IMR-90 (cell line): ENCODE data around the gene FEZ2. TPM values are rescaled to one million over a fixed set of nuclear protein-coding genes. Genes with fewer than 3 reads are reported as not detected.

ENCODE experiments used
- ATAC-seq: fragments of 200-7000 bp; cut with Tn5 transposase; 2 replicates; pipeline ENCODE4 v1.9.1; 2020; ENCODE audit warnings: low read depth, mild to moderate bottlenecking, moderate library complexity
- BruUV-seq: library from RNA; stranded (reverse); fragments of 400-500 nt; replicated peaks from 2 replicates; lab custom pipeline; 2021; lab: Mats Ljungman, UMichigan
- CTCF ChIA-PET: fragments of 300-600 bp; formaldehyde crosslinking; extraction: SDS; loops from one replicate; lab custom pipeline; 2021; ENCODE audit warnings: antibody characterized with exemption; lab: Yijun Ruan, JAX
- POLR2A ChIA-PET: fragments of 300-600 bp; sonication (Branson Sonifier 250); formaldehyde crosslinking; loops from one replicate; lab custom pipeline; 2022; ENCODE audit warnings: antibody characterized with exemption; ENCODE audit not compliant: unreplicated experiment; lab: Charles Lee
- DNase-seq: peaks from one replicate; pipeline ENCODE4 v3.0.0; 2013
- H2AFZ ChIP-seq: replicated peaks from 2 replicates; pipeline ENCODE3; 2013; ENCODE audit warnings: low read length, mild to moderate bottlenecking; ENCODE audit not compliant: poor library complexity
- H2AK5ac ChIP-seq: 2 replicates; pipeline ENCODE4 v1.6.1; 2013; ENCODE audit warnings: low read depth, low read length, inconsistent platforms
- H2AK9ac ChIP-seq: replicated peaks from 2 replicates; pipeline ENCODE3; 2013; ENCODE audit warnings: mild to moderate bottlenecking, low read depth, low read length, moderate library complexity; ENCODE audit not compliant: poor library complexity
- H2BK120ac ChIP-seq: 2 replicates; pipeline ENCODE4 v1.6.1; 2013; ENCODE audit warnings: low read depth, low read length, inconsistent platforms
- H2BK15ac ChIP-seq: 3 replicates; pipeline ENCODE4 v1.6.1; 2013; ENCODE audit warnings: low read depth, low read length, inconsistent platforms
- H2BK20ac ChIP-seq: 2 replicates; pipeline ENCODE4 v1.6.1; 2013; ENCODE audit warnings: low read depth, mild to moderate bottlenecking, inconsistent platforms, low read length, moderate library complexity
- H2BK5ac ChIP-seq: 2 replicates; pipeline ENCODE4 v1.6.1; 2013; ENCODE audit warnings: mild to moderate bottlenecking, low read depth, low read length, inconsistent platforms; ENCODE audit not compliant: poor library complexity, severe bottlenecking
- H3K14ac ChIP-seq: replicated peaks from 2 replicates; pipeline ENCODE4 v1.6.1; 2013; ENCODE audit warnings: low read depth, low read length, inconsistent platforms
- H3K18ac ChIP-seq: 2 replicates; pipeline ENCODE4 v1.6.1; 2013; ENCODE audit warnings: low read depth, low read length, control low read depth
- H3K23ac ChIP-seq: 2 replicates; pipeline ENCODE4 v1.6.1; 2013; ENCODE audit warnings: low read depth, low read length, inconsistent platforms
- H3K27ac ChIP-seq: 2 replicates; pipeline ENCODE4 v1.5.1; 2013; ENCODE audit warnings: mild to moderate bottlenecking, control low read depth, low read length; ENCODE audit not compliant: insufficient read depth
- H3K27me3 ChIP-seq: 2 replicates; pipeline ENCODE4 v1.6.1; 2013; ENCODE audit warnings: low read length; ENCODE audit not compliant: control insufficient read depth, insufficient read depth
- H3K36me3 ChIP-seq: 2 replicates; pipeline ENCODE4 v1.6.1; 2013; ENCODE audit warnings: low read length, mixed read lengths; ENCODE audit not compliant: control insufficient read depth, insufficient read depth
- H3K4ac ChIP-seq: 2 replicates; pipeline ENCODE4 v1.6.1; 2013; ENCODE audit warnings: low read depth, low read length, inconsistent platforms
- H3K4me1 ChIP-seq: 2 replicates; pipeline ENCODE4 v1.6.1; 2013; ENCODE audit warnings: low read length, mixed read lengths; ENCODE audit not compliant: control insufficient read depth, insufficient read depth
- H3K4me2 ChIP-seq: 2 replicates; pipeline ENCODE4 v1.6.1; 2013; ENCODE audit warnings: low read depth, mild to moderate bottlenecking, control low read depth, low read length, moderate library complexity
- H3K4me3 ChIP-seq: 2 replicates; pipeline ENCODE4 v1.5.1; 2013; ENCODE audit warnings: low read depth, mild to moderate bottlenecking, control low read depth, low read length, moderate library complexity; ENCODE audit not compliant: insufficient read depth
- H3K56ac ChIP-seq: 2 replicates; pipeline ENCODE4 v1.6.1; 2013; ENCODE audit warnings: low read length, inconsistent platforms; ENCODE audit not compliant: insufficient read depth; ENCODE audit errors: extremely low read depth
- H3K79me1 ChIP-seq, 2 experiments: 2 replicates each; pipeline ENCODE4 v1.6.1; 2013; ENCODE audit warnings: low read length in 2 of 2, inconsistent platforms in 1 of 2, low read depth in 1 of 2
- H3K9ac ChIP-seq: 2 replicates; pipeline ENCODE4 v1.6.1; 2013; ENCODE audit warnings: low read depth, low read length, control low read depth
- H3K9me1 ChIP-seq: 2 replicates; pipeline ENCODE4 v1.6.1; 2013; ENCODE audit warnings: low read length, inconsistent platforms; ENCODE audit not compliant: insufficient read depth
- H3K9me3 ChIP-seq: 2 replicates; pipeline ENCODE4 v1.6.1; 2013; ENCODE audit warnings: low read length; ENCODE audit not compliant: control insufficient read depth, insufficient read depth
- H4K20me1 ChIP-seq: 2 replicates; pipeline ENCODE4 v1.6.1; 2013; ENCODE audit warnings: low read length, inconsistent platforms; ENCODE audit not compliant: insufficient read depth
- H4K5ac ChIP-seq: 2 replicates; pipeline ENCODE4 v1.6.1; 2013; ENCODE audit warnings: mild to moderate bottlenecking, low read depth, low read length, control low read depth
- H4K8ac ChIP-seq, 2 experiments: 2 replicates each; pipeline ENCODE4 v1.6.1; 2013; ENCODE audit warnings: low read depth in 2 of 2, low read length in 2 of 2, control low read depth in 1 of 2, inconsistent platforms in 1 of 2
- H4K91ac ChIP-seq: 2 replicates; pipeline ENCODE4 v1.6.1; 2013; ENCODE audit warnings: low read depth, low read length, inconsistent platforms; ENCODE audit not compliant: insufficient read depth
- CHD1 ChIP-seq: IDR thresholded peaks from 2 replicates; pipeline ENCODE4 v1.6.1; 2012; ENCODE audit warnings: low read depth, low read length, improper control_type of control experiment
- CTCF ChIP-seq: conservative IDR thresholded peaks from 2 replicates; pipeline ENCODE4 v1.5.1; 2012; ENCODE audit warnings: mild to moderate bottlenecking, low read depth, low read length, improper control_type of control experiment
- ELK1 ChIP-seq: fragments of 150-350 bp; IDR thresholded peaks from 2 replicates; pipeline ENCODE4 v1.6.1; 2016; ENCODE audit warnings: low read depth, mild to moderate bottlenecking, low read length, moderate library complexity, borderline replicate concordance
- FOS ChIP-seq: fragments of 150-350 bp; IDR thresholded peaks from 2 replicates; pipeline ENCODE4 v1.6.1; 2016; ENCODE audit warnings: low read depth, low read length
- NFE2L2 ChIP-seq: fragments of 150-350 bp; IDR thresholded peaks from 2 replicates; pipeline ENCODE4 v1.6.1; 2016; ENCODE audit warnings: low read depth, mild to moderate bottlenecking, low read length
- USF2 ChIP-seq: fragments of 150-350 bp; IDR thresholded peaks from 2 replicates; pipeline ENCODE4 v1.6.1; 2017; ENCODE audit warnings: mild to moderate bottlenecking, antibody characterized with exemption, low read length, low read depth
- WGBS, 2 experiments: methylation state at CpG; one replicate each; pipeline versions ENCODE4 v1.1.5 to v1.1.7; 2013; ENCODE audit warnings: missing lambda C conversion rate in 2 of 2; ENCODE audit not compliant: insufficient read length in 1 of 2; ENCODE audit errors: extremely low coverage in 2 of 2; 5-methylcytosine and 5-hydroxymethylcytosine counted together
- dilution Hi-C: fragments of 300-500 bp; cut with HindIII; formaldehyde crosslinking; loops from one replicate; pipeline ENCODE4 v1.14.3; 2018; ENCODE audit warnings: low sequenced_read_pairs; ENCODE audit not compliant: unreplicated experiment
- in situ Hi-C: fragments of 300-500 bp; cut with MboI; formaldehyde crosslinking; loops from 3 replicates; pipeline ENCODE4 v1.14.3; 2019; ENCODE audit warnings: low sequenced_read_pairs, inconsistent platforms, mixed read lengths
- intact Hi-C: fragments of 100-400 bp; cut with micrococcal nuclease; formaldehyde crosslinking; loops from 2 replicates; pipeline ENCODE4 v1.10.0; 2022
- polyA plus RNA-seq, 3 experiments: library from polyadenylated mRNA; depleted of rRNA; stranded (reverse); fragments of >200 nt; gene quantifications; 2 replicates each; pipeline ENCODE4 v1.2.3, GENCODE V29; 2012; ENCODE audit warnings: low replicate concordance in 1 of 3
- total RNA-seq: library from RNA; depleted of rRNA; stranded (reverse); fragments of >200 nt; gene quantifications from 2 replicates; pipeline ENCODE4 v1.2.3, GENCODE V29; 2012

FEZ2 gene
- total and polyA plus RNA-seq, 2 of the 4 experiments (the other 2 are of a cell fraction) = 19.4 to 31.6 TPM

- H3K27me3 ChIP-seq = no peaks in the 10 kb centered on the region
- H2AK9ac ChIP-seq = no peak overlapping the region
- H3K56ac ChIP-seq = no peak overlapping the region
- no peaks in the 10 kb centered on the region for H4K20me1 ChIP-seq
- H3K9me1 ChIP-seq = no peaks in the 10 kb centered on the region
- no peak for TF ChIP-seq USF2
- no peak for TF ChIP-seq NFE2L2
- no peak for TF ChIP-seq FOS
- no peak for TF ChIP-seq CHD1
- no peak for TF ChIP-seq CTCF
- no peak for TF ChIP-seq ELK1
- peak overlapping the region; percentile 67 for H2BK5ac ChIP-seq
- H3K23ac ChIP-seq = no peak overlapping the region
- H3K9me3 ChIP-seq = no peaks in the 10 kb centered on the region
- dilution Hi-C loops = no loop called here
- H3K14ac ChIP-seq = no peak overlapping the region
- ATAC-seq = no peak
- H2BK120ac ChIP-seq = no peak overlapping the region
- intact Hi-C loops = no loop called here
- POLR2A ChIA-PET = interaction anchor here (0.9 kb wide), 1 partner anchor 9 kb away, joined by 8 read pairs; no protein-coding TSS in a partner anchor
- CTCF ChIA-PET = interaction anchor here (0.6 kb wide), 1 partner anchor 939 kb away, joined by 3 read pairs; no protein-coding TSS in a partner anchor
- WGBS, 2 experiments = 83% methylated on average over 1 of the region's 3 CpGs; no CpG with 5 or more reads in 1 of the 2 experiments
- H3K4me1 ChIP-seq = peaks cover 4% of the 10 kb centered on the region; the same call in 1 of the 2 replicates
- H4K91ac ChIP-seq = no peak overlapping the region; the same call in 1 of the 2 replicates
- peak overlapping the region; percentile 57; the same call in 1 of the 2 replicates for H3K18ac ChIP-seq
- H3K4ac ChIP-seq = peak overlapping the region; percentile 37; the same call in 1 of the 2 replicates
- H3K36me3 ChIP-seq = peaks cover 9% of the 10 kb centered on the region
- peak overlapping the region; percentile 36; the same call in 1 of the 2 replicates for H2BK20ac ChIP-seq
- peaks cover 17 to 37% of the 10 kb centered on the region in 2 experiments; a peak in 3 of 4 replicates for H3K79me1 ChIP-seq
- in situ Hi-C loops = no loop called here
- no peak overlapping the region for H2AFZ ChIP-seq
- peak overlapping the region; percentile 47 for H2AK5ac ChIP-seq
- 0 out of 4 replicates have a peak overlapping the region, but pooled peaks of 1 of the 2 experiments have one; percentile 1 for H4K8ac ChIP-seq
- no peak overlapping the region for H3K9ac ChIP-seq
- H3K4me2 ChIP-seq = no peak overlapping the region
- peak overlapping the region; percentile 42; the same call in 1 of the 2 replicates for H4K5ac ChIP-seq
- peak overlapping the region; percentile 47; the same call in 1 of the 2 replicates for H3K27ac ChIP-seq
- no peak overlapping the region for H3K4me3 ChIP-seq
- H2BK15ac ChIP-seq = peak overlapping the region; percentile 30; the same call in 1 of the 3 replicates
- BruUV-seq = no TSS peak
- no peak for DNase-seq
These were observed 25.8 kb downstream of the FEZ2 start for GRCh38 chr2:36572054-36572718.
